CD4-positive, alpha-beta T cell (primary cell): ENCODE measurements around the gene DNAJC6. TPM values are rescaled to one million over a fixed set of nuclear protein-coding genes. Genes with fewer than 3 reads are reported as not detected.
A peak's percentile ranks its signal among the peaks of the same experiment; 100 is the strongest.

Source experiments
- ATAC-seq: fragments of 200-7000 bp; cut with Tn5 transposase; one replicate; pipeline ENCODE4 v1.10.0; 2022; ENCODE audit warnings: mild to moderate bottlenecking; ENCODE audit not compliant: poor library complexity
- CTCF ChIA-PET: fragments of 350-600 bp; sonication (Branson Sonifier 250); formaldehyde crosslinking; loops from one replicate; lab custom pipeline; 2021; ENCODE audit warnings: antibody characterized with exemption, inconsistent platforms; lab: Charles Lee
- POLR2A ChIA-PET: fragments of 350-600 bp; sonication (Branson Sonifier 250); formaldehyde crosslinking; loops from one replicate; lab custom pipeline; 2021; ENCODE audit warnings: antibody characterized with exemption, inconsistent platforms; lab: Charles Lee
- DNase-seq, 14 experiments: peaks; one replicate each; pipeline ENCODE4 v3.0.0-alpha.2; 2013 to 2020; ENCODE audit warnings: mixed read lengths in 2 of 14
- H3K27ac ChIP-seq, 2 donors: one replicate each; pipeline versions ENCODE4 v1.5.1 to v1.7.0; 2013; ENCODE audit warnings: low read length in 2 of 2, low read depth in 1 of 2, mild to moderate bottlenecking in 1 of 2
- H3K27me3 ChIP-seq, 2 experiments: 1 replicate in 1 of 2; 2 replicates in 1 of 2; pipeline versions ENCODE4 v1.6.1 to v1.7.0; 2013; ENCODE audit warnings: low read length in 2 of 2, control low read depth in 1 of 2, mild to moderate bottlenecking in 1 of 2, moderate library complexity in 1 of 2; ENCODE audit not compliant: insufficient read depth in 2 of 2, control insufficient read depth in 1 of 2
- H3K36me3 ChIP-seq: one replicate; pipeline ENCODE4 v1.6.1; 2013; ENCODE audit warnings: low read length, control low read depth; ENCODE audit not compliant: insufficient read depth
- H3K4me1 ChIP-seq: one replicate; pipeline ENCODE4 v1.6.1; 2013; ENCODE audit warnings: low read length, control low read depth; ENCODE audit not compliant: insufficient read depth
- H3K4me3 ChIP-seq: one replicate; pipeline ENCODE4 v1.5.1; 2013; ENCODE audit warnings: mild to moderate bottlenecking, low read length, moderate library complexity
- H3K9me3 ChIP-seq, 2 experiments: 1 replicate in 1 of 2; 2 replicates in 1 of 2; pipeline versions ENCODE4 v1.6.1 to v1.7.0; 2013; ENCODE audit warnings: low read length in 2 of 2, mild to moderate bottlenecking in 2 of 2, control low read depth in 1 of 2, moderate library complexity in 1 of 2; ENCODE audit not compliant: control insufficient read depth in 1 of 2, insufficient read depth in 1 of 2
- H3K27ac Mint-ChIP-seq: one replicate; pipeline ENCODE4 v1.8.0; 2020; ENCODE audit warnings: mixed read lengths
- H3K27me3 Mint-ChIP-seq: one replicate; pipeline ENCODE4 v1.8.0; 2021; ENCODE audit warnings: mixed read lengths
- H3K36me3 Mint-ChIP-seq: one replicate; pipeline ENCODE4 v1.8.0; 2021; ENCODE audit warnings: low read depth, mixed read lengths
- H3K4me1 Mint-ChIP-seq: one replicate; pipeline ENCODE4 v1.8.0; 2021; ENCODE audit warnings: low read depth, mixed read lengths
- H3K4me3 Mint-ChIP-seq: one replicate; pipeline ENCODE4 v1.8.0; 2020; ENCODE audit warnings: mild to moderate bottlenecking, mixed read lengths
- H3K9me3 Mint-ChIP-seq: one replicate; pipeline ENCODE4 v1.8.0; 2020; ENCODE audit warnings: mixed read lengths
- CTCF ChIP-seq: fragments of 200-600 bp; IDR thresholded peaks from one replicate; pipeline ENCODE4 v1.8.0; 2022; ENCODE audit warnings: antibody characterized with exemption, mild to moderate bottlenecking
- intact Hi-C, 2 experiments: fragments of 100-400 bp; cut with DNase I in 1 of 2; cut with micrococcal nuclease in 1 of 2; formaldehyde crosslinking; loops; one replicate each; pipeline versions ENCODE4 v1.15.1 to v1.9.0; 2023 to 2025; cut with DNase I, micrococcal nuclease
- total RNA-seq, 174 experiments: library from RNA in 2 of 174; stranded (reverse) in 2 of 174; gene quantifications; one replicate each; pipeline ENCODE4 v1.2.3 and lab custom pipeline; 2021 to 2026

The DNAJC6 gene
- total RNA-seq, 2 experiments from 2014 or later, result 2.4 to 2.5 TPM

GRCh38 chr1:65434255-65434654 lies 124.9 kb downstream of the DNAJC6 start:
- CTCF ChIA-PET, result no interaction called here
- Mint-ChIP-seq H3K4me1 (peaks cover 11% of the 10 kb centered on the region), H3K36me3 (peaks cover 42% of the 10 kb centered on the region), H3K27ac (no peak overlapping the region), H3K27me3 (no peaks in the 10 kb centered on the region), H3K9me3 (no peaks in the 10 kb centered on the region), H3K4me3 (no peak overlapping the region)
- Histone ChIP-seq H3K9me3 (no peaks in the 10 kb centered on the region), H3K4me3 (no peak overlapping the region), H3K36me3 (peaks cover 16% of the 10 kb centered on the region), H3K27me3 (no peaks in the 10 kb centered on the region), H3K4me1 (no peaks in the 10 kb centered on the region), H3K27ac (no peak overlapping the region)
- DNase-seq (no peak), ATAC-seq (no peak)
- POLR2A ChIA-PET, result no interaction called here
- TF ChIP-seq CTCF, result peak; percentile 2
- intact Hi-C loops, result loop anchor here (5.0 to 10.0 kb wide), 2 partner anchors 811 to 1013 kb away; no protein-coding TSS in a partner anchor

- POLR2A ChIA-PET, result no interaction called here
- peaks cover 42% of the 10 kb centered on the region for H3K36me3 Mint-ChIP-seq
- no peak overlapping the region for H3K27ac ChIP-seq
- H3K27ac Mint-ChIP-seq, result no peak overlapping the region
- H3K4me1 Mint-ChIP-seq, result peaks cover 11% of the 10 kb centered on the region
- H3K27me3 Mint-ChIP-seq, result no peaks in the 10 kb centered on the region
- H3K36me3 ChIP-seq, result peaks cover 16% of the 10 kb centered on the region
- H3K9me3 Mint-ChIP-seq, result no peaks in the 10 kb centered on the region
- H3K4me3 ChIP-seq, result no peak overlapping the region
- DNase-seq (no peak), ATAC-seq (no peak)
- TF ChIP-seq CTCF, result no peak
- H3K27me3 ChIP-seq, result no peaks in the 10 kb centered on the region
- no peaks in the 10 kb centered on the region for H3K4me1 ChIP-seq
- CTCF ChIA-PET, result no interaction called here
- H3K4me3 Mint-ChIP-seq, result no peak overlapping the region
- intact Hi-C loops, result loop anchor here (5.0 to 10.0 kb wide), 2 partner anchors 810 to 1013 kb away; no protein-coding TSS in a partner anchor
- no peaks in the 10 kb centered on the region for H3K9me3 ChIP-seq
Observed at GRCh38 chr1:65434760-65435159, 125.4 kb downstream of the DNAJC6 start.

- ChIA-PET CTCF (no interaction called here), POLR2A (no interaction called here)
- no peak for TF ChIP-seq CTCF
- Histone ChIP-seq H3K9me3 (no peaks in the 10 kb centered on the region), H3K27me3 (no peaks in the 10 kb centered on the region), H3K36me3 (peaks cover 13% of the 10 kb centered on the region), H3K27ac (no peak overlapping the region), H3K4me1 (no peaks in the 10 kb centered on the region), H3K4me3 (no peak overlapping the region)
- ATAC-seq (no peak), DNase-seq (no peak)
- no peak overlapping the region for H3K27ac Mint-ChIP-seq
- intact Hi-C loops, result loop anchor here in 1 of 2 experiments (10.0 kb wide), 1 partner anchor 809 kb away; no protein-coding TSS in a partner anchor
- H3K27me3 Mint-ChIP-seq, result no peaks in the 10 kb centered on the region
- peaks cover 30% of the 10 kb centered on the region for H3K36me3 Mint-ChIP-seq
- H3K9me3 Mint-ChIP-seq, result no peaks in the 10 kb centered on the region
- H3K4me1 Mint-ChIP-seq, result peaks cover 6% of the 10 kb centered on the region
- no peak overlapping the region for H3K4me3 Mint-ChIP-seq
Observed at GRCh38 chr1:65435987-65436386, 126.6 kb downstream of the DNAJC6 start.
